Femur (tissue), 1 donor: ENCODE results near the gene SLC1A3.

Experiments used
- DNase-seq: peaks from one replicate; pipeline ENCODE4 v3.0.0-alpha.2; 2017

The SLC1A3 gene

GRCh38 chr5:36689225-36689624 lies 82.8 kb downstream of the SLC1A3 start:
- DNase-seq, result peak; percentile 36

GRCh38 chr5:36690041-36690961 lies 83.9 kb downstream of the SLC1A3 start:
- DNase-seq, result peak; percentile 85

GRCh38 chr5:36691226-36691625 lies 84.8 kb downstream of the SLC1A3 start:
- DNase-seq, result no peak

GRCh38 chr5:36691696-36692371 lies 85.4 kb downstream of the SLC1A3 start:
- peak; percentile 81 for DNase-seq

GRCh38 chr5:36692791-36693763 lies 86.7 kb downstream of the SLC1A3 start:
- DNase-seq, result peak; percentile 92

- no peak for DNase-seq
Measured at GRCh38 chr5:36694351-36694750, 87.9 kb downstream of the SLC1A3 start.

GRCh38 chr5:36696059-36696673 lies 89.8 kb downstream of the SLC1A3 start:
- DNase-seq, result peak; percentile 66

GRCh38 chr5:36698031-36698430 lies 91.6 kb downstream of the SLC1A3 start:
- no peak for DNase-seq

GRCh38 chr5:36701085-36701698 lies 94.8 kb downstream of the SLC1A3 start:
- DNase-seq, result no peak

- DNase-seq, result no peak
Measured at GRCh38 chr5:36703245-36703860, 96.9 kb downstream of the SLC1A3 start.

- no peak for DNase-seq
Measured at GRCh38 chr5:36704131-36704530, 97.7 kb downstream of the SLC1A3 start.

- no peak for DNase-seq
Measured at GRCh38 chr5:36705055-36705454, 98.6 kb downstream of the SLC1A3 start.

- DNase-seq, result no peak
Measured at GRCh38 chr5:36706662-36707061, 100.3 kb downstream of the SLC1A3 start.

GRCh38 chr5:36708996-36709395 lies 102.6 kb downstream of the SLC1A3 start:
- no peak for DNase-seq

GRCh38 chr5:36710039-36710438 lies 103.6 kb downstream of the SLC1A3 start:
- no peak for DNase-seq

- no peak for DNase-seq
Measured at GRCh38 chr5:36712706-36713105, 106.3 kb downstream of the SLC1A3 start.

- DNase-seq, result no peak
Measured at GRCh38 chr5:36713541-36713940, 107.1 kb downstream of the SLC1A3 start.

GRCh38 chr5:36717131-36717695 lies 110.8 kb downstream of the SLC1A3 start:
- DNase-seq, result no peak

- DNase-seq, result no peak
Measured at GRCh38 chr5:36719282-36719681, 112.9 kb downstream of the SLC1A3 start.

GRCh38 chr5:36720688-36721087 lies 114.3 kb downstream of the SLC1A3 start:
- DNase-seq, result no peak

- no peak for DNase-seq
Measured at GRCh38 chr5:36721664-36722235, 115.3 kb downstream of the SLC1A3 start.
